Skin epidermis (tissue), 12 donors: ENCODE data around the gene RBPJ.
A peak's percentile ranks its signal among the peaks of the same experiment; 100 is the strongest.

Experiments
- H3K27ac ChIP-seq, 21 experiments: fragments of 200-600 bp; sonication (generic) in 11 of 21; one replicate each; pipeline ENCODE4 v1.5.0; 2020; ENCODE audit warnings: mild to moderate bottlenecking in 3 of 21, inconsistent platforms in 2 of 21, moderate library complexity in 2 of 21
- H3K4me3 ChIP-seq, 7 experiments: fragments of 200-600 bp; sonication (generic) in 2 of 7; one replicate each; pipeline ENCODE4 v1.5.0; 2020; ENCODE audit warnings: inconsistent platforms in 2 of 7, mild to moderate bottlenecking in 2 of 7, moderate library complexity in 1 of 7

The RBPJ gene

GRCh38 chr4:26473893-26474292, 153.1 kb downstream of the RBPJ start:
- Histone ChIP-seq H3K4me3 (no peak overlapping the region), H3K27ac (no peak overlapping the region)

GRCh38 chr4:26474551-26474950, 153.7 kb downstream of the RBPJ start:
- Histone ChIP-seq H3K4me3 (no peak overlapping the region), H3K27ac (no peak overlapping the region)

DNA sequence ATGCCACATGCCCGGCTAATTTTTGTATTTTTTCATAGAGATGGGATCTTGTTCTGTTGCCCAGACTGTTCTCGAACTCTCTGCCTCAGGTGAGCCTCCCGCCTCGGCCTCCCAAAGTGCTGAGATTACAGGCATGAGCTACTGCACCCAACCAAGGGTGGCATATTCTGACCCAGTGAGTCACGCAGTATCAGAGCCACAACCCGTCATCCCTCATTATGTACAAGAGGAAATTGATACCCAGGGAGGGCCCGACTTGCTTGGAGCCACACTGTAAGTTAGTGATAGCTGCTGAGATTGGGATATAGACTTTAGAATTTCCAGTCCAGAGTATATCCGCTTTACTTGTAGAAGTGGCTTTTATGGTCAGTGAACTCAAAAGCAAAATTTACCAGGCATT, 154.9 kb downstream of the RBPJ start:
- no peak overlapping the region for H3K27ac ChIP-seq

GRCh38 chr4:26476545-26476944, 155.7 kb downstream of the RBPJ start:
- no peak overlapping the region for H3K4me3 ChIP-seq
- H3K27ac ChIP-seq, result no peak overlapping the region

More for the DNA sequence above, 154.9 kb downstream of the RBPJ start:
- no peak overlapping the region for H3K4me3 ChIP-seq

DNA sequence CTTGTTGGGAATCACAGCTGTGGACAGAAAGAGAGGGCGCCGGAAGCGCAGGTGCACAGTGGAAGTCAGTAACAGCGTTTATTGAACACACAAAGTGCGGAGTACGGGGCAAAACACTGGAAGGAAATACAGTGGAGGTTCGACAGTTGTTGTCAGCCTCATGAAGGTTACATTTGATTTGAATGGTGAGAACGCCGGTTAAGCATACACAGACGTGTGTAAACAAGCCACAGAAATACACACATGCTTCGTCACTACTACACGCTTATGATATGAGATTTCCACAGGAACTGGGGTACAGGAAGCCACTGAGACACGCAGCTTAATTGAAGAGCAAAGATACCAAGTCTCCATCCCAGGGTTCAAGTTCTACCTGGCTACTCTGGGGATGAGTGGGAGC, 157.5 kb downstream of the RBPJ start:
- Histone ChIP-seq H3K27ac (no peak overlapping the region), H3K4me3 (no peak overlapping the region)

DNA sequence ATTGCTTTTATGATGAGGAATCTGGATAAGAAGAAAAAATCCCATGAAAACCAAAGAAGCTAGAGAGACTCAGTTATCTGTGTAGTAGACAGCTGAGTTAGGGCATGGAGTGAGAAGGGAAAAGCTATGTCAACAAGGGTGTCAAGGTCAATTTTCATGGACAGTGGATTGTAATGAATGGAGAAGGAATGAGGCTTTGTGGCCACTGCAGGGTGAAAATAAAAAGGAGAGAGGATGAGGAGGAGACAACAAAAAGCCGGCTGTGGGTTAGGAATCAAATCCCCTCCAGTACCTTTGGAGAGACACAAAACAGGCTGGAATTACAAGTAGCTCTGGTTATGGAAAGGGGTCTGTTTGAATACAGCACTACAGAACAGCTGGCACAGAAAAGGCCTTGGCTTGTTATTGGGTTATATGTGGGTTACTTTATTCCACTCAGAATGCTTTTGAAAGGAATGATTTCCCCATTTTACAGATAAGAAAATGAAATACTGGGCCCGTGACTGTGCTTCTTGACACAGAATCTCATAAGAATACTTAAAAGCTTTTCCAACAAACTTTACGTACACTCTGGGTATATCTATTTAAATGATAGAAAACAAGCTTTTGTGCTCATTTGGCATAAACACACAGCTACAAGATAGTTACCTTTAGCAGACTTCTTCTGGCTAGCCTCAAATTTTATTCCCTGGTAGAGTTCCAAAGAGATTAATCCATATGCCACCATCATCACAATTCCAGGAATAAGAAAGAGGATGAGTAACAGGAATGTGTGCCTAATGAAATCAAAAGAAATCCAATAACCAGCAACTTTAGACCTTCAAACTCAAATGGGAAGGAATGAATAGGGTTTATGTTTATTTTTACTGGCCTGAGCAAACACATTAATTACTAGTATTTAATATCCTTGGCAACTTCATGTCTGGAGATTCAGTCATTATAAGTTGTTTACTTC, 162.0 kb downstream of the RBPJ start:
- Histone ChIP-seq H3K27ac (peak overlapping the region in 1 of 21 experiments; percentile 46), H3K4me3 (no peak overlapping the region)

DNA sequence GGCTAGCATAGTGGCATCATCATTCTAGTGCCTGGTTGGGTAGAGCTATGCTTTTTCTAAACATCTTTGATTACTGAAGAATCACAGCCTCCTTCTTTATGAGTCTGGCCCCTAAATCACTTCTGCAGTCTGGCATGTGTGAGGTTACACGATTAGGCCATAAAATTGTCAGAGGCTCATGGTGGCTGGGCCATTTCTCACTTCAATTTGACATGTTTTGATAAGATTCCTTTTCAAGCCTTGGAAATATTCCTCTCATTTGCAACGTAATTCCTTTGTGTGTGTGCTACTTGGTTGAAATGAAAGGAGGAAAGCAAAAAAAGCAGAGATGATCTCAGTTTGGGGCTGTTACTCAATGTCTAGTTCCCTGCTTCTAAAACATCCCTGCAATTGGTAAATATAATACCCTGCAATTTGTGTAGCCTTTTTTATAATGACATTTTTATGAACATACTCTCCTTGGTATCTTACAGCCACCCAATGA, 163.3 kb downstream of the RBPJ start:
- Histone ChIP-seq H3K4me3 (no peak overlapping the region), H3K27ac (peak overlapping the region in 4 of 21 experiments; percentile 3 to 46 (median 12))

DNA sequence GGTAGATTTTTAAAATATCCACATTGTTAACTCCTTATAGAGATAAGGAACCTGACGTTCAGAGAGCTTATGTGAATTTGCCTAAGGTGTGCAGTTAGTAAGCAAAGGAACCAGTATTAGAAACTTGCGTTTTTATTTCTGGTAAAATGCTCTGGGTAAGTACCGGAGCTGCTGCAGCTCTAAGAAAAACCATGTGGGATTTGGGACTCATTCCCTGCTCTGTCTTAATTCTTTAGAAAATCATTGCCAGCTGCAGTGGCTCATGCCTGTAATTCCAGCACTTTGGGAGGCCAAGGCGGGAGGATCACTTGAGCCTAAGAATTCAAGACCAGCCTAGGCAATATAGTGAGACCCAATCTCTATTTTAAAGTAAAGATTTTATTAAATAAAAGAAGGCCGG, 163.7 kb downstream of the RBPJ start:
- peak overlapping the region in 1 of 21 experiments; percentile 10 for H3K27ac ChIP-seq
- H3K4me3 ChIP-seq, result no peak overlapping the region
